Gastroesophageal sphincter (tissue), 4 donors: ENCODE data around the gene SLC7A10. TPM values are rescaled to one million over a fixed set of nuclear protein-coding genes. Genes with fewer than 3 reads are reported as not detected.
A peak's percentile ranks its signal among the peaks of the same experiment; 100 is the strongest.

Experiments
- ATAC-seq: fragments of 150-250 bp; one replicate; pipeline ENCODE4 v1.9.1; 2016; ENCODE audit warnings: mild to moderate bottlenecking, moderate library complexity
- H3K27ac ChIP-seq, 4 donors: fragments of 200-600 bp; sonication (generic) in 3 of 4; 1 replicate in 3 of 4; 2 replicates in 1 of 4; pipeline ENCODE4 v1.5.1; 2016 to 2019
- H3K27me3 ChIP-seq: fragments of 200-600 bp; sonication (generic); one replicate; pipeline ENCODE4 v1.5.1; 2019
- H3K36me3 ChIP-seq, 2 donors: fragments of 200-600 bp; sonication (generic); one replicate each; pipeline ENCODE4 v1.5.1; 2019; ENCODE audit warnings: control low read depth in 1 of 2
- H3K4me1 ChIP-seq, 3 donors: fragments of 200-600 bp; sonication (generic); 1 replicate in 2 of 3; 2 replicates in 1 of 3; pipeline ENCODE4 v1.5.1; 2016 to 2019; ENCODE audit warnings: control low read depth in 2 of 3
- H3K4me3 ChIP-seq, 2 donors: fragments of 200-600 bp; sonication (generic); one replicate each; pipeline ENCODE4 v1.5.1; 2019; ENCODE audit warnings: mild to moderate bottlenecking in 1 of 2, moderate library complexity in 1 of 2
- H3K9me3 ChIP-seq, 3 donors: fragments of 200-600 bp; sonication (generic); one replicate each; pipeline ENCODE4 v1.5.1; 2017 to 2019; ENCODE audit warnings: control low read depth in 2 of 3
- EP300 ChIP-seq: sonication (generic); formaldehyde crosslinking; IDR thresholded peaks from one replicate; pipeline ENCODE4 v1.6.1; 2017; ENCODE audit warnings: antibody characterized with exemption, mild to moderate bottlenecking
- POLR2A ChIP-seq, 2 donors: fragments of 450-650 bp; IDR thresholded peaks; one replicate each; pipeline ENCODE4 v1.6.1; 2017; ENCODE audit warnings: antibody characterized with exemption in 2 of 2, mild to moderate bottlenecking in 2 of 2, moderate library complexity in 1 of 2
- POLR2AphosphoS5 ChIP-seq: sonication (generic); formaldehyde crosslinking; IDR thresholded peaks from one replicate; pipeline ENCODE4 v1.6.1; 2017; ENCODE audit warnings: antibody characterized with exemption
- WGBS, 2 donors: methylation state at CpG; one replicate each; pipeline ENCODE4 v1.1.5; 2018; ENCODE audit warnings: low coverage in 1 of 2; 5-methylcytosine and 5-hydroxymethylcytosine counted together
- total RNA-seq, 4 donors: library from RNA; depleted of rRNA; stranded (reverse); fragments of >200 nt; gene quantifications; one replicate each; pipeline ENCODE4 v1.1.0, GENCODE V29; 2016
- TF ChIP-seq, protein P1 (sequence below), 4 experiments: fragments of 200-600 bp in 2 of 4; fragments of 450-650 bp in 2 of 4; sonication (generic) in 1 of 4; IDR thresholded peaks; one replicate each; pipeline ENCODE4 v1.5.1; 2017 to 2019; ENCODE audit warnings: antibody characterized with exemption in 4 of 4, mild to moderate bottlenecking in 2 of 4, moderate library complexity in 2 of 4

Gene SLC7A10
- total RNA-seq, 4 donors from 2014 or later = not detected

DNA sequence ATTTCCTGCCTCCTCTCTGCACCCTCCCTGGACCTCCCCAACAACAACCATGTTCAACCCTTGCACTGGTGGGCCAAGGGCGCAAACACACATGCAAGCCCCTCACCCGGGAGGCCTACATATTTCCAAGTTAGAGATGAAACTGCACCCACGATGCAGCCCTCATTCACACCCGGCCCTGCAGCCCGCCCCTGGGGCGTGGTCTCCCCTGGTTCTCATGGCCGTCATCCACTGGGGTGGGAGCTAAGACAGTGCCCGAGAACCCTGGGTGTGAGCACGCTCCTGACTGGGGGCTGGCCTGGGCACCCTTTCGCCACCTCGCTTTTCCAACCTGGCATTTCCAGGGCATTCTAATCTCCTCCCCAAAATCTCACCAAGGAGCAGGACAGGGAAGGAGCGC lies 7.0 kb upstream of the SLC7A10 start:
- no peak overlapping the region for H3K27ac ChIP-seq
- H3K4me3 ChIP-seq = no peak overlapping the region
- 39 to 83% methylated on average over 3 to 10 of the region's 12 CpGs for WGBS, 2 donors
- no peaks in the 10 kb centered on the region for H3K4me1 ChIP-seq
- ATAC-seq = no peak
- TF ChIP-seq POLR2A (IDR thresholded peaks at IDR 0.05) (no peak), POLR2AphosphoS5 (no peak), EP300 (no peak)
- TF ChIP-seq, protein P1, sequence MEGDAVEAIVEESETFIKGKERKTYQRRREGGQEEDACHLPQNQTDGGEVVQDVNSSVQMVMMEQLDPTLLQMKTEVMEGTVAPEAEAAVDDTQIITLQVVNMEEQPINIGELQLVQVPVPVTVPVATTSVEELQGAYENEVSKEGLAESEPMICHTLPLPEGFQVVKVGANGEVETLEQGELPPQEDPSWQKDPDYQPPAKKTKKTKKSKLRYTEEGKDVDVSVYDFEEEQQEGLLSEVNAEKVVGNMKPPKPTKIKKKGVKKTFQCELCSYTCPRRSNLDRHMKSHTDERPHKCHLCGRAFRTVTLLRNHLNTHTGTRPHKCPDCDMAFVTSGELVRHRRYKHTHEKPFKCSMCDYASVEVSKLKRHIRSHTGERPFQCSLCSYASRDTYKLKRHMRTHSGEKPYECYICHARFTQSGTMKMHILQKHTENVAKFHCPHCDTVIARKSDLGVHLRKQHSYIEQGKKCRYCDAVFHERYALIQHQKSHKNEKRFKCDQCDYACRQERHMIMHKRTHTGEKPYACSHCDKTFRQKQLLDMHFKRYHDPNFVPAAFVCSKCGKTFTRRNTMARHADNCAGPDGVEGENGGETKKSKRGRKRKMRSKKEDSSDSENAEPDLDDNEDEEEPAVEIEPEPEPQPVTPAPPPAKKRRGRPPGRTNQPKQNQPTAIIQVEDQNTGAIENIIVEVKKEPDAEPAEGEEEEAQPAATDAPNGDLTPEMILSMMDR (IDR thresholded peaks at IDR 0.05) = no peak
- H3K36me3 ChIP-seq = no peaks in the 10 kb centered on the region
- peaks cover 77% of the 10 kb centered on the region for H3K27me3 ChIP-seq
- H3K9me3 ChIP-seq = peaks cover 0 to 25% (median 0%) of the 10 kb centered on the region in 3 donors

DNA sequence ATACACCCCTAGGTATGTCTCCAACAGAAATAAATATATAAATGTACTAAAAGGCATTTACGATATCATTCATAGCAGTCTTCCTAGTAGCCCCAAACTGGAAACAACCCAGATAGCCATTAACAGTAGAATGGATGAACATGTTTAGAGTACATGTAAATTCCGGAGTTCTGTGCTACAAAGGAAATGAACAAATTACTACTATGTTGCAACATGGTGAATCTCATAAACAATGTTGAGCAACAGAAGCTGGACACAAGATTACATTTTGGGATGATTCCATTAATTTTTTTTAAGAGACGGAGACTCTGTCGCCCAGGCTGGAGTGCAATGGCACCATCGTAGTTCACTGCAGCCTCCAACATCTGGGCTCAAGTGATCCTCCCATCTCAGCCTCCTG lies 5.9 kb upstream of the SLC7A10 start:
- Histone ChIP-seq H3K36me3 (no peaks in the 10 kb centered on the region), H3K4me3 (no peak overlapping the region), H3K4me1 (peaks cover 0 to 5% (median 0%) of the 10 kb centered on the region in 3 donors), H3K9me3 (peaks cover 0 to 36% (median 0%) of the 10 kb centered on the region in 3 donors), H3K27ac (no peak overlapping the region), H3K27me3 (peaks cover 89% of the 10 kb centered on the region)
- ATAC-seq = peak; percentile 37
- 57 to 70% methylated on average over 4 to 5 of the region's 5 CpGs for WGBS, 2 donors
- TF ChIP-seq POLR2A (IDR thresholded peaks at IDR 0.05) = no peak
- peak; percentile 26 for TF ChIP-seq POLR2AphosphoS5

DNA sequence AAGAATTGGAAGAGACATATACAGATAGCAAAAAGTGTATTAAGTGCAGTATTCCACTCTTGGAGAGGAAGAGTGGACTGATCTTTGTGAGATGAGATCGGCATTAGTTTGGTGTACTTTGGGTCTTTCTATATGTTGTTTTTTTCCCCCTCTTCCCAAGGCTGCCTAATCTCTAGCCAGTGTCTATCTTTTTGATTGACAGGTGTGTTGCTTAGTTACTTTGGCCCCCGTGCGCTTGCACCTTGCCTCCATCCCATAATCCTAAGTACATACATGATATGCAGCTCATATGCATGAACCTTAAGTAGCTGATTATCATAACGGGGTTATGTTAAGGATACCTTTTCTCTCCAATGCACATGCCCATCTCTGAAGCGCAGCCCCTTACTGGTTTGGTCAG lies 4.3 kb upstream of the SLC7A10 start:
- peaks cover 0 to 36% (median 0%) of the 10 kb centered on the region in 3 donors for H3K9me3 ChIP-seq
- TF ChIP-seq POLR2AphosphoS5 (no peak), EP300 (no peak), POLR2A (IDR thresholded peaks at IDR 0.05) (no peak)
- TF ChIP-seq, protein P1 (IDR thresholded peaks at IDR 0.05) = no peak
- peaks cover 96% of the 10 kb centered on the region for H3K27me3 ChIP-seq
- H3K4me3 ChIP-seq = no peak overlapping the region
- no peaks in the 10 kb centered on the region for H3K36me3 ChIP-seq
- H3K27ac ChIP-seq = no peak overlapping the region
- no peak for ATAC-seq
- WGBS, 2 donors = 74 to 87% methylated on average over 5 of the region's 5 CpGs
- peaks cover 0 to 20% (median 6%) of the 10 kb centered on the region in 3 donors for H3K4me1 ChIP-seq

DNA sequence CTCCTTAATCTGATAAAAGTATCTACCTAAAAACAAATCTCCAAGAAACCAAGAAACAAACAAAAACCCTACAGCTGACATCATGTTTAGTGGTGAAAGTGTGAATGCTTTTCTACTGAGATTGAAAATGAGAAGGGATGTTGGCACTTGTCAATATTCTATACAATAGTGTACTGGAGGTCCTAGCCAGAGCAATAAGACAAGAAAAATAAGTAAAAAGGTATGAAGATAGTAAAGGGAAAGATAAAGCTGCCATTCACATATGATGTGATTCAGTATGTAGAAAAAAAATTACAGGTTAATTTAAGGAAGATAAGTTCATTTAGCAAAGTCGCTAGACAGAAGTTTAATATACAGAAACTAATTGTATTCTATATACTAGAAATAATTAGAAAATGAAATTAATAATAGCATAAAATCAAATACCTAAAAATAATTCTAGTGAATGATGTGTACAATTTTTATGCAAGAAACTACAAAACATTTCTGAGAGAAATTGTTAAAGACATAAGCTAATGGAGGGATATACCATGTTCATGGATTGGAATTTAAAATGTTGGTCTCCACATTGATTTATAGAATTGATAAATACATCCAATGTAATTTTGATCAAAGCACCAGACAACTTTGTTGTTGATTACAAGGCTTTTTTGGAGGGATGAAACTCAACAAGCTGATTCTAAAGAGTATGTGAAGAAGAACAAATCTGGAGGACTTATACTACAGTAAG lies 2.4 kb upstream of the SLC7A10 start:
- no peak overlapping the region for H3K27ac ChIP-seq
- peaks cover 0 to 36% (median 0%) of the 10 kb centered on the region in 3 donors for H3K9me3 ChIP-seq
- ATAC-seq = no peak
- H3K36me3 ChIP-seq = no peaks in the 10 kb centered on the region
- TF ChIP-seq, protein P1 (IDR thresholded peaks at IDR 0.05) = no peak
- TF ChIP-seq POLR2AphosphoS5 (no peak), EP300 (no peak), POLR2A (IDR thresholded peaks at IDR 0.05) (no peak)
- 80 to 100% methylated on average over 1 of the region's 1 CpG for WGBS, 2 donors
- peaks cover 95% of the 10 kb centered on the region for H3K27me3 ChIP-seq
- H3K4me3 ChIP-seq = no peak overlapping the region
- H3K4me1 ChIP-seq = peaks cover 0 to 23% (median 6%) of the 10 kb centered on the region in 3 donors

DNA sequence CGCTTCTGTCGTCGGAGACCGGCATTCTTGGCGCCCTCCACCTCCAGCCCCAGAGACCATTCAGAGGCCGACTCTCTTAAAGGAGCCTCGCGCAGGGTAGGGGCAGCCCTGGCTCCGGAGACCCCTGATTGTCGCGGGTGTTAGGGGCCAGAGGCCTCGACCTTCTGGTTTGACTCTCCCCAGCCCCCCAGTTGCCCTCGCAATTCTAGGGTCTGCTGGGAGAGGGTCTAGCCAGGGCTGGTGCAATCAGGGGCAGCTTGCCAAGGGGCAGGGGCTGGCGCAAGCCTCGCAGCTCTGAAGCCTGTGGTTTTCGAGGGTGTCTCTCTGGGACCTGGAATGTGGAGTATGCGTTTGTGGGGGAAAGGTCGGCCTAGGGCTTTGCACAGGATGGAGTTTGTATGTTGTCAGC lies 1.6 kb upstream of the SLC7A10 start:
- no peak for ATAC-seq
- no CpG with 5 or more reads among the region's 18 CpGs for WGBS, 2 donors
- Histone ChIP-seq H3K9me3 (peaks cover 0 to 36% (median 0%) of the 10 kb centered on the region in 3 donors), H3K36me3 (no peaks in the 10 kb centered on the region), H3K27ac (no peak overlapping the region), H3K27me3 (peaks cover 95% of the 10 kb centered on the region), H3K4me1 (peaks cover 0 to 23% (median 6%) of the 10 kb centered on the region in 3 donors), H3K4me3 (no peak overlapping the region)
- TF ChIP-seq EP300 (no peak), POLR2A (IDR thresholded peaks at IDR 0.05) (no peak), POLR2AphosphoS5 (no peak)
- TF ChIP-seq, protein P1 (IDR thresholded peaks at IDR 0.05) = no peak
